NOMO-1 treated with dmso at 0.1 percent for 144 hours (cell line): ENCODE data around the gene MLLT6.

Source experiments
- DNase-seq: peaks from one replicate; lab custom pipeline; 2025; ENCODE audit not compliant: unreplicated experiment; lab: John Stamatoyannopoulos, UW

Gene MLLT6

GRCh38 chr17:38674749-38675615 is 30.1 kb upstream of the MLLT6 start, which contains the start of gene EPOP:
TSS of gene EPOP (minus strand) at chr17:38674957. CDS start at chr17:38674495, 462 bp downstream.
- peak; percentile 77 for DNase-seq

GRCh38 chr17:38676706-38677504 is 28.2 kb upstream of the MLLT6 start:
- DNase-seq, result peak; percentile 69

- no peak for DNase-seq
Observed at GRCh38 chr17:38677819-38678218, 27.3 kb upstream of the MLLT6 start.

- no peak for DNase-seq
Observed at GRCh38 chr17:38681096-38681495, 24.0 kb upstream of the MLLT6 start.

- no peak for DNase-seq
Observed at GRCh38 chr17:38685491-38685890, 19.6 kb upstream of the MLLT6 start.

GRCh38 chr17:38687286-38687685 is 17.8 kb upstream of the MLLT6 start:
- DNase-seq, result no peak

- no peak for DNase-seq
Observed at GRCh38 chr17:38690386-38690785, 14.7 kb upstream of the MLLT6 start.

GRCh38 chr17:38691154-38691553 is 13.9 kb upstream of the MLLT6 start:
- DNase-seq, result no peak

GRCh38 chr17:38693700-38694329 is 11.3 kb upstream of the MLLT6 start:
- DNase-seq, result no peak

GRCh38 chr17:38697061-38697820 is 7.8 kb upstream of the MLLT6 start:
- no peak for DNase-seq

- no peak for DNase-seq
Observed at GRCh38 chr17:38698760-38699159, 6.3 kb upstream of the MLLT6 start.

GRCh38 chr17:38701504-38702165 is 3.4 kb upstream of the MLLT6 start:
- DNase-seq, result peak; percentile 51

- peak; percentile 62 for DNase-seq
Observed at GRCh38 chr17:38702166-38702915, 2.7 kb upstream of the MLLT6 start.

- no peak for DNase-seq
Observed at GRCh38 chr17:38702916-38703741, 1.9 kb upstream of the MLLT6 start.

GRCh38 chr17:38703742-38704605 is 1.1 kb upstream of the MLLT6 start:
- DNase-seq, result peak; percentile 61

GRCh38 chr17:38705523-38705802 is 390 bp downstream of the MLLT6 start:
- no peak for DNase-seq

- no peak for DNase-seq
Observed at GRCh38 chr17:38705803-38706504, 881 bp downstream of the MLLT6 start.
